Activated B cell treated with CpG ODN at 0.5 μM for 24 hours (primary cell): Measurements from ENCODE around the gene TOMT. TPM values are rescaled to one million over a fixed set of nuclear protein-coding genes. Genes with fewer than 3 reads are reported as not detected.

Experiments
- ATAC-seq: fragments of 200-7000 bp; cut with Tn5 transposase; one replicate; pipeline ENCODE4 v1.10.0; 2021; ENCODE audit warnings: low read depth, mild to moderate bottlenecking, moderate library complexity
- CTCF ChIA-PET: fragments of 350-600 bp; sonication (Branson Sonifier 250); formaldehyde crosslinking; loops from one replicate; lab custom pipeline; 2021; ENCODE audit warnings: antibody characterized with exemption; lab: Charles Lee
- POLR2A ChIA-PET: fragments of 350-600 bp; sonication (Branson Sonifier 250); formaldehyde crosslinking; loops from one replicate; lab custom pipeline; 2021; ENCODE audit warnings: antibody characterized with exemption; lab: Charles Lee
- DNase-seq: peaks from one replicate; pipeline ENCODE4 v3.0.0; 2022
- H3K27ac Mint-ChIP-seq: one replicate; pipeline ENCODE4 v1.8.0; 2020; ENCODE audit warnings: mixed read lengths
- H3K27me3 Mint-ChIP-seq: one replicate; pipeline ENCODE4 v1.8.0; 2021; ENCODE audit warnings: mixed read lengths
- H3K36me3 Mint-ChIP-seq: one replicate; pipeline ENCODE4 v1.8.0; 2021; ENCODE audit warnings: low read depth, mixed read lengths
- H3K4me1 Mint-ChIP-seq: one replicate; pipeline ENCODE4 v1.8.0; 2021; ENCODE audit warnings: mixed read lengths
- H3K4me3 Mint-ChIP-seq: one replicate; pipeline ENCODE4 v1.8.0; 2020; ENCODE audit warnings: mild to moderate bottlenecking, mixed read lengths
- H3K9me3 Mint-ChIP-seq: one replicate; pipeline ENCODE4 v1.8.0; 2020; ENCODE audit warnings: mixed read lengths
- CTCF ChIP-seq: fragments of 200-600 bp; IDR thresholded peaks from one replicate; pipeline ENCODE4 v1.8.0; 2022; ENCODE audit warnings: antibody characterized with exemption, mild to moderate bottlenecking
- intact Hi-C: fragments of 100-400 bp; cut with micrococcal nuclease; formaldehyde crosslinking; loops from one replicate; pipeline ENCODE4 v1.15.1; 2024
- total RNA-seq: library from RNA; stranded (reverse); gene quantifications from 2 replicates; pipeline ENCODE4 v1.2.3, GENCODE V29; 2022

TOMT gene
- total RNA-seq, 1 donor from 2014 or later: not detected

GRCh38 chr11:72084076-72084475 is 21.6 kb upstream of the TOMT start:
- no peak overlapping the region for H3K4me3 Mint-ChIP-seq
- ChIA-PET CTCF (no interaction called here), POLR2A (no interaction called here)
- DNase-seq: no peak
- intact Hi-C loops: loop anchor here (5.0 kb wide), 1 partner anchor 1898 kb away; the partner anchor contains the start of gene UCP2
- peaks cover 22% of the 10 kb centered on the region for H3K36me3 Mint-ChIP-seq
- no peak overlapping the region for H3K27ac Mint-ChIP-seq
- peaks cover 26% of the 10 kb centered on the region for H3K4me1 Mint-ChIP-seq
- H3K27me3 Mint-ChIP-seq: no peaks in the 10 kb centered on the region
- H3K9me3 Mint-ChIP-seq: no peaks in the 10 kb centered on the region
- TF ChIP-seq CTCF: no peak
- ATAC-seq: no peak

GRCh38 chr11:72084965-72085364 is 20.8 kb upstream of the TOMT start:
- ATAC-seq (no peak), DNase-seq (no peak)
- Mint-ChIP-seq H3K36me3 (peaks cover 31% of the 10 kb centered on the region), H3K4me1 (peaks cover 22% of the 10 kb centered on the region), H3K4me3 (no peak overlapping the region), H3K27ac (no peak overlapping the region), H3K9me3 (no peaks in the 10 kb centered on the region), H3K27me3 (no peaks in the 10 kb centered on the region)
- POLR2A ChIA-PET: no interaction called here
- no peak for TF ChIP-seq CTCF
- CTCF ChIA-PET: interaction anchor here (1.4 to 2.2 kb wide), 2 partner anchors 59 to 60 kb away, joined by 5 to 6 read pairs; no protein-coding TSS in a partner anchor
- intact Hi-C loops: loop anchor here (5.0 kb wide), 1 partner anchor 1897 kb away; the partner anchor contains the start of gene UCP2

GRCh38 chr11:72085621-72086351 is 19.9 kb upstream of the TOMT start:
- ATAC-seq (no peak), DNase-seq (no peak)
- no peak overlapping the region for H3K4me3 Mint-ChIP-seq
- intact Hi-C loops: no loop called here
- no peak overlapping the region for H3K27ac Mint-ChIP-seq
- CTCF ChIA-PET: interaction anchor here (0.6 to 2.2 kb wide), 3 partner anchors 32 to 61 kb away, joined by 3 to 6 read pairs (median 5); no protein-coding TSS in a partner anchor
- peaks cover 27% of the 10 kb centered on the region for H3K36me3 Mint-ChIP-seq
- H3K27me3 Mint-ChIP-seq: no peaks in the 10 kb centered on the region
- TF ChIP-seq CTCF: no peak
- no peaks in the 10 kb centered on the region for H3K9me3 Mint-ChIP-seq
- POLR2A ChIA-PET: interaction anchor here (1.2 kb wide), 1 partner anchor 15 kb away, joined by 4 read pairs; no protein-coding TSS in a partner anchor
- H3K4me1 Mint-ChIP-seq: peaks cover 15% of the 10 kb centered on the region

GRCh38 chr11:72088076-72088808 is 17.5 kb upstream of the TOMT start:
- H3K36me3 Mint-ChIP-seq: peaks cover 30% of the 10 kb centered on the region
- peaks cover 14% of the 10 kb centered on the region for H3K4me1 Mint-ChIP-seq
- no peaks in the 10 kb centered on the region for H3K9me3 Mint-ChIP-seq
- no peak for TF ChIP-seq CTCF
- ChIA-PET CTCF (interaction anchor here (1.4 kb wide), 1 partner anchor 63 kb away, joined by 4 read pairs; no protein-coding TSS in a partner anchor), POLR2A (no interaction called here)
- intact Hi-C loops: no loop called here
- no peaks in the 10 kb centered on the region for H3K27me3 Mint-ChIP-seq
- no peak overlapping the region for H3K27ac Mint-ChIP-seq
- no peak overlapping the region for H3K4me3 Mint-ChIP-seq
- ATAC-seq (no peak), DNase-seq (no peak)
